Muscle layer of duodenum (tissue), 2 donors: ENCODE results near the gene MAN2A2.

Experiments used
- H3K27ac ChIP-seq: one replicate; pipeline ENCODE4 v1.7.0; 2013; ENCODE audit warnings: mild to moderate bottlenecking, low read length
- H3K27me3 ChIP-seq: one replicate; pipeline ENCODE4 v1.7.0; 2013; ENCODE audit warnings: low read depth, mild to moderate bottlenecking, control low read depth, low read length
- H3K36me3 ChIP-seq, 2 donors: one replicate each; pipeline ENCODE4 v1.7.0; 2013; ENCODE audit warnings: low read length in 2 of 2, control low read depth in 1 of 2, mild to moderate bottlenecking in 1 of 2; ENCODE audit not compliant: insufficient read depth in 2 of 2, control insufficient read depth in 1 of 2
- H3K4me1 ChIP-seq, 2 donors: one replicate each; pipeline ENCODE4 v1.7.0; 2013; ENCODE audit warnings: low read length in 2 of 2, mild to moderate bottlenecking in 2 of 2, control low read depth in 1 of 2, moderate library complexity in 1 of 2; ENCODE audit not compliant: insufficient read depth in 2 of 2, control insufficient read depth in 1 of 2
- H3K4me3 ChIP-seq, 2 donors: one replicate each; pipeline ENCODE4 v1.7.0; 2013; ENCODE audit warnings: low read length in 2 of 2, low read depth in 1 of 2, mild to moderate bottlenecking in 1 of 2
- H3K9me3 ChIP-seq, 2 donors: one replicate each; pipeline ENCODE4 v1.7.0; 2013; ENCODE audit warnings: low read length in 2 of 2, control low read depth in 1 of 2, mild to moderate bottlenecking in 1 of 2; ENCODE audit not compliant: control insufficient read depth in 1 of 2
- donor health status: healthy.

Gene MAN2A2

GRCh38 chr15:90880381-90881145, 22.5 kb upstream of the MAN2A2 start:
- H3K27me3 ChIP-seq: no peaks in the 10 kb centered on the region
- no peak overlapping the region for H3K27ac ChIP-seq
- H3K4me3 ChIP-seq: no peak overlapping the region
- peaks cover 43 to 69% of the 10 kb centered on the region in 2 donors for H3K36me3 ChIP-seq
- no peaks in the 10 kb centered on the region for H3K9me3 ChIP-seq
- peaks cover 10 to 16% of the 10 kb centered on the region in 2 donors for H3K4me1 ChIP-seq

- Histone ChIP-seq H3K36me3 (peaks cover 42 to 60% of the 10 kb centered on the region in 2 donors), H3K27ac (no peak overlapping the region), H3K27me3 (no peaks in the 10 kb centered on the region), H3K9me3 (no peaks in the 10 kb centered on the region), H3K4me3 (no peak overlapping the region), H3K4me1 (peaks cover 10 to 24% of the 10 kb centered on the region in 2 donors)
Observed at GRCh38 chr15:90881181-90881977, 21.7 kb upstream of the MAN2A2 start.

GRCh38 chr15:90881978-90882721, 21.0 kb upstream of the MAN2A2 start:
- no peaks in the 10 kb centered on the region for H3K27me3 ChIP-seq
- H3K4me1 ChIP-seq: peaks cover 10 to 26% of the 10 kb centered on the region in 2 donors
- H3K36me3 ChIP-seq: peaks cover 38 to 57% of the 10 kb centered on the region in 2 donors
- no peak overlapping the region for H3K27ac ChIP-seq
- H3K9me3 ChIP-seq: no peaks in the 10 kb centered on the region
- no peak overlapping the region for H3K4me3 ChIP-seq

- peak overlapping the region in 1 of 2 donors; percentile 68 for H3K4me3 ChIP-seq
- peaks cover 10 to 26% of the 10 kb centered on the region in 2 donors for H3K4me1 ChIP-seq
- H3K27ac ChIP-seq: peak overlapping the region; percentile 87
- no peaks in the 10 kb centered on the region for H3K9me3 ChIP-seq
- no peaks in the 10 kb centered on the region for H3K27me3 ChIP-seq
- peaks cover 30 to 57% of the 10 kb centered on the region in 2 donors for H3K36me3 ChIP-seq
Observed at GRCh38 chr15:90882781-90883525, 20.1 kb upstream of the MAN2A2 start.

- Histone ChIP-seq H3K4me3 (peak overlapping the region; percentile 33 to 68), H3K4me1 (peaks cover 10 to 26% of the 10 kb centered on the region in 2 donors), H3K36me3 (peaks cover 24 to 55% of the 10 kb centered on the region in 2 donors)
Observed at GRCh38 chr15:90883526-90883975, 19.6 kb upstream of the MAN2A2 start.

GRCh38 chr15:90883976-90884718, 19.0 kb upstream of the MAN2A2 start, which contains the start of gene FES:
TSS of gene FES (plus strand) at chr15:90884504. CDS start at chr15:90885046, 542 bp downstream.
- Histone ChIP-seq H3K4me1 (peaks cover 10 to 26% of the 10 kb centered on the region in 2 donors), H3K9me3 (no peaks in the 10 kb centered on the region), H3K4me3 (peak within 1 kb of the TSS; percentile 57 to 68), H3K27ac (peak within 1 kb of the TSS; percentile 87), H3K36me3 (peaks cover 18 to 53% of the 10 kb centered on the region in 2 donors), H3K27me3 (no peaks in the 10 kb centered on the region)

More at GRCh38 chr15:90883526-90883975, 19.6 kb upstream of the MAN2A2 start:
- peak overlapping the region; percentile 87 for H3K27ac ChIP-seq
- H3K27me3 ChIP-seq: no peaks in the 10 kb centered on the region
- no peaks in the 10 kb centered on the region for H3K9me3 ChIP-seq

- Histone ChIP-seq H3K27ac (peak overlapping the region; percentile 87), H3K27me3 (no peaks in the 10 kb centered on the region), H3K36me3 (peaks cover 17 to 52% of the 10 kb centered on the region in 2 donors), H3K4me3 (peak overlapping the region; percentile 57 to 68), H3K4me1 (peaks cover 10 to 26% of the 10 kb centered on the region in 2 donors), H3K9me3 (no peaks in the 10 kb centered on the region)
Observed at GRCh38 chr15:90884719-90885431, 18.2 kb upstream of the MAN2A2 start.

GRCh38 chr15:90885432-90886290, 17.4 kb upstream of the MAN2A2 start:
- peak overlapping the region; percentile 87 for H3K27ac ChIP-seq
- no peaks in the 10 kb centered on the region for H3K9me3 ChIP-seq
- H3K27me3 ChIP-seq: no peaks in the 10 kb centered on the region
- peak overlapping the region; percentile 57 to 68 for H3K4me3 ChIP-seq
- H3K36me3 ChIP-seq: peaks cover 16 to 52% of the 10 kb centered on the region in 2 donors
- peaks cover 10 to 26% of the 10 kb centered on the region in 2 donors for H3K4me1 ChIP-seq

- Histone ChIP-seq H3K4me1 (peaks cover 10 to 26% of the 10 kb centered on the region in 2 donors), H3K4me3 (peak overlapping the region; percentile 57 to 68), H3K36me3 (peaks cover 19 to 52% of the 10 kb centered on the region in 2 donors), H3K27me3 (no peaks in the 10 kb centered on the region), H3K27ac (peak overlapping the region; percentile 87), H3K9me3 (no peaks in the 10 kb centered on the region)
Observed at GRCh38 chr15:90886291-90886614, 16.8 kb upstream of the MAN2A2 start.
